GM12801 (cell line): Measurements from ENCODE around the gene DEFB132.

ENCODE experiments used
- TF ChIP-seq, protein P1 (sequence below): IDR thresholded peaks from one replicate; pipeline ENCODE4 v1.5.1; 2011; ENCODE audit warnings: control low read depth; ENCODE audit not compliant: insufficient read length; ENCODE audit errors: extremely low read depth

DEFB132 gene

DNA sequence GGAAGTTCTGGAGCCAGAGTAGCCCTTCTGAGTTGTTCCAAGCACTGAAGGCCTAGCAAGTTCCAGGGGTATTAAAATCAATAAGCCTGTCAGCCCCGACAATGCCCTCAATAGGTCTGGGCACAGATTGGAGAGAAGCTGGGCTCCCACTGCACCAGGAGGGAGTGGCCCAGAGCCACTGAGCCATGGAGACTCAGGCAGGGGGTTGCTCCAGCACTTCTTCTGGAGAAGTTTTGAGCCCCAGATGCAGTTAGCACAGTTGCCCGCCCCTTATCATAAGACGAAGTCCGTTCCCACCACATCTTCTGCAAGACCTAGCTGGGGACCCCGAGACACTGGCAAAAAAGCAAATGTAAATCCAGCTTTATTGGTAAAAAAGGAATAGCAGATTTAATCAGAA lies 13.0 kb downstream of the DEFB132 start:
- TF ChIP-seq, protein P1, sequence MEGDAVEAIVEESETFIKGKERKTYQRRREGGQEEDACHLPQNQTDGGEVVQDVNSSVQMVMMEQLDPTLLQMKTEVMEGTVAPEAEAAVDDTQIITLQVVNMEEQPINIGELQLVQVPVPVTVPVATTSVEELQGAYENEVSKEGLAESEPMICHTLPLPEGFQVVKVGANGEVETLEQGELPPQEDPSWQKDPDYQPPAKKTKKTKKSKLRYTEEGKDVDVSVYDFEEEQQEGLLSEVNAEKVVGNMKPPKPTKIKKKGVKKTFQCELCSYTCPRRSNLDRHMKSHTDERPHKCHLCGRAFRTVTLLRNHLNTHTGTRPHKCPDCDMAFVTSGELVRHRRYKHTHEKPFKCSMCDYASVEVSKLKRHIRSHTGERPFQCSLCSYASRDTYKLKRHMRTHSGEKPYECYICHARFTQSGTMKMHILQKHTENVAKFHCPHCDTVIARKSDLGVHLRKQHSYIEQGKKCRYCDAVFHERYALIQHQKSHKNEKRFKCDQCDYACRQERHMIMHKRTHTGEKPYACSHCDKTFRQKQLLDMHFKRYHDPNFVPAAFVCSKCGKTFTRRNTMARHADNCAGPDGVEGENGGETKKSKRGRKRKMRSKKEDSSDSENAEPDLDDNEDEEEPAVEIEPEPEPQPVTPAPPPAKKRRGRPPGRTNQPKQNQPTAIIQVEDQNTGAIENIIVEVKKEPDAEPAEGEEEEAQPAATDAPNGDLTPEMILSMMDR, result no peak

DNA sequence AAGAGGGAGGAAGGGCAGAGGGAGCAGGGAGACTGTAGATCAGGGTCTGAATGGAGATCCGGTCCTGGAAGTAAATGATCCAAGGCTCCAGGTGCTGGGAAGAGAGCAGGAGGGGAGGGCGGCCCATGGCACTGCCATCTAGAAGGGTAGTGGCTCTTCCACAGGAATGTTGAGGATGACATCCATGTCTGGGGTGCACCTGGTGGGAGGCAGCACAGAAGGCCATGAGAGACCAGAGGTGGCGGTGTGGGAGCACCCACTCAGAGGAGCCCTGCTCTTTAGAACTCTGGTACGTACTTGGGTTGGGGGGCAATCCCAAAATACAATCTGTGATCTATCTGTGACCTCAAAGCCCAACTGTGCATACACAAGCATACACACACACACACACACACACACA lies 13.5 kb downstream of the DEFB132 start:
- TF ChIP-seq, protein P1, result no peak

DNA sequence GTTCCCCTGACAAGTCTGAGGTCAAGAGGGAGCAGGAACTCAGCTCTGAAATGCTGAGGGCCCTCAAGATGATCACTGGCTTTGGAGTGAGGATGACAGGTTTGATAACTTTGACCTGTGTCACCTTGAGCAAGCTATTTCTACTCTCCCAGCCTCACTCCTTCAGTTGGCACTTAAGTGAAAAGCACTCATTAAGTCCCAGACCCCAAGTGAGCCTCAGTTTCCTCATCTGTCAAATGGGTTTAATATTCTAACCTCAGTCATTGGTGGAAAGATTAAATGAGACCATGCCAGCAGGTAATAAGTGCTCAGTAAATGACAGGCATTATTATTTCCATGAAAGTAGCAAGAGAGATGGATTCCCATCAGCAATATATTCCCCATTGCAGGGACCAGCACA lies 14.0 kb downstream of the DEFB132 start:
- TF ChIP-seq, protein P1, result no peak

DNA sequence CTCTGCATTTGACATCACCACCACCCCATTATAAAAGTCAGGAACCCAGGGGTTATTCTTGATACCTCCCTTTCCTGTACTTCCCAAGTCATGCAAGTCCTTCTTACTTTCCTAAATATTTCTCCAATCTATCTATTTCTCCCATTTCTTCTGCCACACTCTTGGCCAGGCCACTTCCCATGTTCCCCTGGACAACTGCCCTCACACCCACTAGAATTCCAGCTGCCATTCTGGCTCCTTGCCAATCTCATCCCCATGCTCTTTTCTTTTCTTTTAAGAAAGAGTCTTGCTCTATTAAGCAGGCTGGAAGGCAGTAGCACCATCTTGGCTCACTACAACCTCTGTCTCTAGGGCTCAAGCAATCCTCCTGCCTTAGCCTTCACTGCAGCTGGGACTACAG lies 15.2 kb downstream of the DEFB132 start:
- TF ChIP-seq, protein P1, result no peak

DNA sequence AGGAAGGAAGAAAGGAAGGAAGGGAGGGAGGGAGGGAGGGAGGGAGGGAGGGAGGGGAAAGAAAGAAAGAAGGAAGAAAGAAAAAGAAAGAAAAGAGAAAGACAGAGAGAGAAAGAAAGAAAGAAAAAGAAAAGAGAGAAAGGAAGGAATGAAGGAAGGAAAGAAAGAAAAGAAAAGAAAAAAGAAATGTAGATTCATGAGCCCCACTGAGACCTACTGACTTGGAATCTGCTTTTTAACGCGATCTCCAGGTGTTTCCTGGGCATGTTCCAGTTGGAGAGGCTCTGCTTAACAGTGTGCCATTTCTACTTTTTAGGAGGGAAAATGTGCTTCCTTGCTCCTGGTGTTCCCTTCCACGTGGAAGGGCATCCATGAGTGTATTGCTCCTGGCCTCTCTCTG lies 16.4 kb downstream of the DEFB132 start:
- TF ChIP-seq, protein P1, result no peak

DNA sequence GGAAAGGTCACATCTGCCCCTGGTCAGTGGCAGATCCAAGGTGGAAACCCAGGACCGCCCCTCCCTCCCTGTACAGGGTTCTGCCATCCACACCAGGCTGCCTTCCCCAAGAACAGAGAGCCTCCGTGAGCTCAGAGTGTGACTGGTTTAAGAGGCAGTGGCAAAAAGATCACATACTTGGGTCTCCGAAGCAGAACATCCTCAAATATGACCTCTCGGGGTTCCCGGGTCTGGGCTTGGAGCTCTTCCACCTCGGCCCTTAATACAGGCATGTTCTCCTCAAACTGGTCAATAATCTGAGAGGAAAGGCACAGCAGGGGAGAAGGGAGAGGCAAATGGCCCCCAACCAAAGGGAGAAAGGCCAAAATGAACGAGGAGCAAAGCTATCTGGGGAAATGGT lies 18.3 kb downstream of the DEFB132 start:
- TF ChIP-seq, protein P1, result no peak

DNA sequence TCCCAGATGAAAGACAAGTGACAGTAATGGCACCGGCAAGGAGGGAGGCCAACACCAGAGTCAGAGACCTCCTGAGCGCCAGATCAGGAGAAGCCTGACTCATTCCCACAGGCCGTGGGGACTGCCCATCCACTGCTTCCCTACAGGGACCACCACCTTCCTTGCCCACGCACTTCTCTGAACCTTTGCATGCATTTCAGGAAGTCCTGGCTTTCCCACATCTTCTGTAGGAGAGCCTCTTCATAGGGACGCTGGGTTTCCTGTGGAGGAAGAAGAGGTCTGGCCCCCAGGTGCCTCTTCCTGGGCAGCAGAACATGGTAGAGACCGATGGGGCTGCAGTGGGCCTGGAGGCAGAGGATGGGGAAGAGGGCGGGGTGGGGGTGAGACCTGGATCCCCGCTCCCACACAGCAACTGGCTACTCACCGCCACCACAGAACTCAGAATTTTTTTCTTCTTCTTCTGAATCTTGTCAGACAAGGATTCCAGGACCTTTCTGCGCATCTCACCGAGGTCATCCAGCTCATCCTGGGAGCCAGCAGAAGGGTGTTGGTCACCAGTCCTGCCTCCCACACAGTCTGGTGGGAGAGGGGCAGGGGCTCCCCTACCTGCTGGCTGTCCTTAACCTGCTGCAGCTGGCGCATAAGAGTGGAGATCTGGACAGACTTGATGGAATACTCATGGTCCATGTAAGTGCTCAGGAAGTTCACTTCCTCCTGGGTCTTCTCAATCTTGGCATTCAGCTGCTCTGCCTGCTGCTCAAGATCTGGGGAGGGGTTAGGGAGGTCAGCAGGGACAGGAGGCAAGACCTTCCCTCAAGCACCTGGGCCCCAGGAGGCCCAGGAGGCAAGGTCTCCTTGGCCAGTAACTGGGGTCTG lies 19.3 kb downstream of the DEFB132 start:
- TF ChIP-seq, protein P1, result no peak
